Measurements from ENCODE around the gene MST1R. TPM values are rescaled to one million over a fixed set of nuclear protein-coding genes. Genes with fewer than 3 reads are reported as not detected.

The MST1R gene
- polyA plus RNA-seq, 1 donor (not counting 4 experiments of a cell fraction or from before 2014, with no cell fraction given): 106 TPM

- Histone ChIP-seq H2AFZ (ENCODE audit: control insufficient read depth, low read length) (no peak overlapping the region), H3K4me2 (ENCODE audit: control insufficient read depth, extremely low read depth, insufficient read depth, low read depth, low read length) (no peak overlapping the region), H3K36me3 (ENCODE audit: control insufficient read depth in 2 of 2, extremely low read depth in 1 of 2, insufficient read depth in 2 of 2, low read length in 2 of 2) (peaks cover 0 to 8% of the 10 kb centered on the region in 2 experiments), H3K4me1 (ENCODE audit: control insufficient read depth, extremely low read depth, insufficient read depth, low read length) (no peaks in the 10 kb centered on the region), H3K27ac (ENCODE audit: control insufficient read depth, insufficient read depth, low read length) (no peak overlapping the region), H3K9me3 (ENCODE audit: control insufficient read depth, low read depth, low read length) (no peaks in the 10 kb centered on the region), H3K4me3 (ENCODE audit: control insufficient read depth in 2 of 3, extremely low read depth in 1 of 3, insufficient read depth in 2 of 3, low read depth in 1 of 3, low read length in 3 of 3) (no peak overlapping the region), H3K79me2 (ENCODE audit: control insufficient read depth, insufficient read depth, low read length) (no peaks in the 10 kb centered on the region), H4K20me1 (ENCODE audit: control insufficient read depth, extremely low read depth, insufficient read depth, low read length) (no peaks in the 10 kb centered on the region), H3K9me1 (ENCODE audit: control insufficient read depth, extremely low read depth, insufficient read depth, low read length) (no peaks in the 10 kb centered on the region), H3K27me3 (ENCODE audit: control insufficient read depth, extremely low read depth, insufficient read depth, low read length) (no peaks in the 10 kb centered on the region), H3K9ac (ENCODE audit: control insufficient read depth, extremely low read depth, insufficient read depth, low read length) (no peak overlapping the region)
- DNase-seq (ENCODE audit: low read depth, low spot score) (no peak), FAIRE-seq (no peak)
- dilution Hi-C loops (cut with MboI; ENCODE audit: extremely low pct_ligation_motif_present, low sequenced_read_pairs): no loop called here
- no peak for TF ChIP-seq CTCF (optimal IDR thresholded peaks at IDR 0.05 in 1 of 3, IDR thresholded peaks at IDR 0.05 in 1 of 3, conservative IDR thresholded peaks at IDR 0.05 in 1 of 3; ENCODE audit: extremely low read depth in 1 of 3, insufficient read depth in 2 of 3, low read length in 3 of 3)
These were observed 59.0 kb downstream of the MST1R start for GRCh38 chr3:49844464-49845183.

GRCh38 chr3:49842843-49843517 lies 60.7 kb downstream of the MST1R start:
- Histone ChIP-seq H3K9me3 (ENCODE audit: control insufficient read depth, low read depth, low read length) (no peaks in the 10 kb centered on the region), H3K27ac (ENCODE audit: control insufficient read depth, insufficient read depth, low read length) (no peak overlapping the region), H4K20me1 (ENCODE audit: control insufficient read depth, extremely low read depth, insufficient read depth, low read length) (no peaks in the 10 kb centered on the region), H3K4me3 (ENCODE audit: control insufficient read depth in 2 of 3, extremely low read depth in 1 of 3, insufficient read depth in 2 of 3, low read depth in 1 of 3, low read length in 3 of 3) (no peak overlapping the region), H3K79me2 (ENCODE audit: control insufficient read depth, insufficient read depth, low read length) (no peaks in the 10 kb centered on the region), H3K36me3 (ENCODE audit: control insufficient read depth in 2 of 2, extremely low read depth in 1 of 2, insufficient read depth in 2 of 2, low read length in 2 of 2) (peaks cover 0 to 13% of the 10 kb centered on the region in 2 experiments), H3K9me1 (ENCODE audit: control insufficient read depth, extremely low read depth, insufficient read depth, low read length) (no peaks in the 10 kb centered on the region), H2AFZ (ENCODE audit: control insufficient read depth, low read length) (no peak overlapping the region), H3K27me3 (ENCODE audit: control insufficient read depth, extremely low read depth, insufficient read depth, low read length) (no peaks in the 10 kb centered on the region), H3K4me1 (ENCODE audit: control insufficient read depth, extremely low read depth, insufficient read depth, low read length) (no peaks in the 10 kb centered on the region), H3K4me2 (ENCODE audit: control insufficient read depth, extremely low read depth, insufficient read depth, low read depth, low read length) (no peak overlapping the region), H3K9ac (ENCODE audit: control insufficient read depth, extremely low read depth, insufficient read depth, low read length) (no peak overlapping the region)
- FAIRE-seq (no peak), DNase-seq (ENCODE audit: low read depth, low spot score) (no peak)
- dilution Hi-C loops (cut with MboI; ENCODE audit: extremely low pct_ligation_motif_present, low sequenced_read_pairs): no loop called here
- TF ChIP-seq CTCF (optimal IDR thresholded peaks at IDR 0.05 in 1 of 3, IDR thresholded peaks at IDR 0.05 in 1 of 3, conservative IDR thresholded peaks at IDR 0.05 in 1 of 3; ENCODE audit: extremely low read depth in 1 of 3, insufficient read depth in 2 of 3, low read length in 3 of 3): no peak
- TF ChIP-seq EZH2 (IDR thresholded peaks at IDR 0.05; ENCODE audit: low read length): no peak

Data from keratinocyte (primary cell).